Heart left ventricle (tissue), 16 donors: Measurements from ENCODE around the gene ARF4. TPM values are rescaled to one million over a fixed set of nuclear protein-coding genes. Genes with fewer than 3 reads are reported as not detected.

Source experiments
- ATAC-seq, 4 donors: fragments of 200-7000 bp; cut with Tn5 transposase; one replicate each; pipeline ENCODE4 v1.9.1; 2020 to 2022; ENCODE audit warnings: moderate library complexity in 4 of 4, mild to moderate bottlenecking in 3 of 4, moderate number of reproducible peaks in 1 of 4
- DNase-seq, 5 donors: peaks; one replicate each; pipeline ENCODE4 v3.0.0-alpha.2; 2020
- H3K27ac ChIP-seq, 12 donors: fragments of 200-600 bp; sonication (generic) in 4 of 12; one replicate each; pipeline versions ENCODE4 v1.5.0 to v1.8.0; 2016 to 2022; ENCODE audit warnings: mild to moderate bottlenecking in 2 of 12
- H3K27me3 ChIP-seq, 9 donors: fragments of 200-600 bp; sonication (generic) in 2 of 9; one replicate each; pipeline versions ENCODE4 v1.5.1 to v1.8.0; 2016 to 2022; ENCODE audit warnings: mild to moderate bottlenecking in 3 of 9
- H3K36me3 ChIP-seq, 9 donors: fragments of 200-600 bp; sonication (generic) in 2 of 9; one replicate each; pipeline versions ENCODE4 v1.5.0 to v1.8.0; 2018 to 2022; ENCODE audit warnings: mild to moderate bottlenecking in 2 of 9
- H3K4me1 ChIP-seq, 12 donors: fragments of 200-600 bp; sonication (generic) in 4 of 12; one replicate each; pipeline versions ENCODE4 v1.5.0 to v1.8.0; 2016 to 2022; ENCODE audit warnings: mild to moderate bottlenecking in 3 of 12
- H3K4me3 ChIP-seq, 12 donors: fragments of 200-600 bp; sonication (generic) in 4 of 12; one replicate each; pipeline versions ENCODE4 v1.5.0 to v1.8.0; 2017 to 2022; ENCODE audit warnings: mild to moderate bottlenecking in 9 of 12, moderate library complexity in 4 of 12
- H3K9me3 ChIP-seq, 12 donors: fragments of 200-600 bp; sonication (generic) in 4 of 12; one replicate each; pipeline versions ENCODE4 v1.5.0 to v1.8.0; 2016 to 2022; ENCODE audit warnings: mild to moderate bottlenecking in 1 of 12
- POLR2A ChIP-seq, 2 donors: fragments of 450-650 bp; IDR thresholded peaks; one replicate each; pipeline ENCODE4 v1.6.1; 2017; ENCODE audit warnings: antibody characterized with exemption in 2 of 2, mild to moderate bottlenecking in 2 of 2, moderate library complexity in 2 of 2
- WGBS, 4 donors: extraction: QIAGEN DNeasy Blood & Tissue Kit in 2 of 4; methylation state at CpG; one replicate each; pipeline versions ENCODE4 v1.1.5 to v1.1.7; 2013 to 2018; 5-methylcytosine and 5-hydroxymethylcytosine counted together
- intact Hi-C, 10 donors: fragments of 100-400 bp; cut with DNase I; formaldehyde crosslinking; loops; one replicate each; pipeline versions ENCODE4 v1.11.1 to v1.14.2; 2022
- polyA plus RNA-seq, 2 donors: library from polyadenylated mRNA; stranded (reverse); fragments of 200-250 nt; gene quantifications; one replicate each; pipeline ENCODE4 v1.2.3, GENCODE V29; 2013
- total RNA-seq, 9 donors: library from RNA; depleted of rRNA in 2 of 9; stranded (reverse); fragments of >200 nt in 2 of 9; fragmentation: NEBNext Ultra II Directional in 3 of 9; extraction: Animal tissue kit (Norgen Biotek cat#: 25700) in 3 of 9; gene quantifications; one replicate each; pipeline versions ENCODE4 v1.1.0 to v1.2.4, GENCODE V29; 2016 to 2023
- TF ChIP-seq, protein P1 (sequence below), 12 donors: fragments of 200-600 bp; sonication (generic) in 4 of 12; IDR thresholded peaks; one replicate each; pipeline versions ENCODE4 v1.5.0 to v1.8.0; 2018 to 2022; ENCODE audit warnings: antibody characterized with exemption in 12 of 12, mild to moderate bottlenecking in 5 of 12
- donor health status: ischemic (EF 13 %, LVEDD 7.1; RV severe dilation, severe dysfunction).
- donor health status: healthy with polysubstance abuse.
- donor health status: DM: no; HTN: yes; CAD: no.
- donor health status: DM: no; HTN: no; CAD: no.
- donor health status: ischemic (EF 25% LVEDD 6.9; RV normal size, moderate dysfunction).
- donor health status: ischemic (EF 25% LVEDD 5.7; RV mildly dilated, moderate dysfunction).
- donor health status: healthy.
- donor health status: DM: yes; HTN: yes; CAD: no.
- donor health status: ischemic (EF 35%, LVEDD 5.7; RV mildly dilated, moderate dysfunction).
- donor health status: nonischemic (EF 11% LVEDD 7.7; RV severe dilation, severe dysfunction).
- donor health status: DM: yes; HTN: yes; CAD: no.
- donor health status: PGD.
- donor health status: ischemic (EF 29% LVEDD 5.4; RV normal size, mild dysfunction).
- donor health status: nonischemic (EF 23%, LVEDD 6.1; RV moderate dilation, normal function).

ARF4 gene
- total and polyA plus RNA-seq, 11 donors: 37.9 to 159 (median 74.6) TPM

DNA sequence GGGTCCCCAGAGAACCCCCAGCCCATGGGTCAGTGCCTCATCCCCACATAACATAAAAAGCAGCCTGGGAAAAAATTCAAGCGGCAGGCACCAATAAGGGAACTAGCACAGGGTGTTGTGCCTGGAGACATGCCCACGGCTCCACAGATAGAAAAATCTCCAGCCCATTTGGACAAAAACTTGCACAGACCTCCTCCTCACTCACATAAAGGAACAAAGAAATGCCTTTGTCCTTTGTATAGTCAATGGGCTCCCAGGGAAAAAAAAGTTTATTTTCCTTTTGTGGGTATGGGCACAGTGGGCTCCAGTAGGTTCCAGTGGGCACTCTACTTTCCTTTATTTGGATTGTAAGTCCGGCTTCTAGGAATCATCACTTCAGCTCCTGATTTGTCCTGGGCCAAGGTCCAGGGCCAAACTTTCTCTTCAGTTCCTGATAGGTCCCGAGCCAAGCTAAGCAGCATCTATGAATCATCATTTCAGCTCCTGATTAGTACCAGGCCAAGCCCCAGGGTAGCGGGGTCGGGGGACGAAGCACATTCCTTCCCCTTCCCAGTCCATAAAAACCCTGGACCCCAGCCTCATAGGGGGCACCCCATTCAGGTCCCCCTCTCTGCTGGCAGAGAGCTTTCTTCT lies 51.4 kb downstream of the ARF4 start:
- no peaks in the 10 kb centered on the region for H3K9me3 ChIP-seq
- H3K27ac ChIP-seq: peak overlapping the region in 6 of 12 donors; percentile 17 to 75 (median 63)
- ATAC-seq (peak; percentile 54 to 91 (median 88)), DNase-seq (peak in 4 of 5 donors; percentile 33 to 52 (median 35))
- TF ChIP-seq, protein P1, sequence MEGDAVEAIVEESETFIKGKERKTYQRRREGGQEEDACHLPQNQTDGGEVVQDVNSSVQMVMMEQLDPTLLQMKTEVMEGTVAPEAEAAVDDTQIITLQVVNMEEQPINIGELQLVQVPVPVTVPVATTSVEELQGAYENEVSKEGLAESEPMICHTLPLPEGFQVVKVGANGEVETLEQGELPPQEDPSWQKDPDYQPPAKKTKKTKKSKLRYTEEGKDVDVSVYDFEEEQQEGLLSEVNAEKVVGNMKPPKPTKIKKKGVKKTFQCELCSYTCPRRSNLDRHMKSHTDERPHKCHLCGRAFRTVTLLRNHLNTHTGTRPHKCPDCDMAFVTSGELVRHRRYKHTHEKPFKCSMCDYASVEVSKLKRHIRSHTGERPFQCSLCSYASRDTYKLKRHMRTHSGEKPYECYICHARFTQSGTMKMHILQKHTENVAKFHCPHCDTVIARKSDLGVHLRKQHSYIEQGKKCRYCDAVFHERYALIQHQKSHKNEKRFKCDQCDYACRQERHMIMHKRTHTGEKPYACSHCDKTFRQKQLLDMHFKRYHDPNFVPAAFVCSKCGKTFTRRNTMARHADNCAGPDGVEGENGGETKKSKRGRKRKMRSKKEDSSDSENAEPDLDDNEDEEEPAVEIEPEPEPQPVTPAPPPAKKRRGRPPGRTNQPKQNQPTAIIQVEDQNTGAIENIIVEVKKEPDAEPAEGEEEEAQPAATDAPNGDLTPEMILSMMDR (IDR thresholded peaks at IDR 0.05): no peak
- no peak for TF ChIP-seq POLR2A (IDR thresholded peaks at IDR 0.05)
- H3K36me3 ChIP-seq: no peaks in the 10 kb centered on the region
- H3K4me3 ChIP-seq: no peak overlapping the region
- WGBS, 4 donors: 45 to 54% (median 47%) methylated on average over 7 of the region's 7 CpGs
- intact Hi-C loops: no loop called here
- peaks cover 0 to 21% (median 10%) of the 10 kb centered on the region in 12 donors for H3K4me1 ChIP-seq
- no peaks in the 10 kb centered on the region for H3K27me3 ChIP-seq

DNA sequence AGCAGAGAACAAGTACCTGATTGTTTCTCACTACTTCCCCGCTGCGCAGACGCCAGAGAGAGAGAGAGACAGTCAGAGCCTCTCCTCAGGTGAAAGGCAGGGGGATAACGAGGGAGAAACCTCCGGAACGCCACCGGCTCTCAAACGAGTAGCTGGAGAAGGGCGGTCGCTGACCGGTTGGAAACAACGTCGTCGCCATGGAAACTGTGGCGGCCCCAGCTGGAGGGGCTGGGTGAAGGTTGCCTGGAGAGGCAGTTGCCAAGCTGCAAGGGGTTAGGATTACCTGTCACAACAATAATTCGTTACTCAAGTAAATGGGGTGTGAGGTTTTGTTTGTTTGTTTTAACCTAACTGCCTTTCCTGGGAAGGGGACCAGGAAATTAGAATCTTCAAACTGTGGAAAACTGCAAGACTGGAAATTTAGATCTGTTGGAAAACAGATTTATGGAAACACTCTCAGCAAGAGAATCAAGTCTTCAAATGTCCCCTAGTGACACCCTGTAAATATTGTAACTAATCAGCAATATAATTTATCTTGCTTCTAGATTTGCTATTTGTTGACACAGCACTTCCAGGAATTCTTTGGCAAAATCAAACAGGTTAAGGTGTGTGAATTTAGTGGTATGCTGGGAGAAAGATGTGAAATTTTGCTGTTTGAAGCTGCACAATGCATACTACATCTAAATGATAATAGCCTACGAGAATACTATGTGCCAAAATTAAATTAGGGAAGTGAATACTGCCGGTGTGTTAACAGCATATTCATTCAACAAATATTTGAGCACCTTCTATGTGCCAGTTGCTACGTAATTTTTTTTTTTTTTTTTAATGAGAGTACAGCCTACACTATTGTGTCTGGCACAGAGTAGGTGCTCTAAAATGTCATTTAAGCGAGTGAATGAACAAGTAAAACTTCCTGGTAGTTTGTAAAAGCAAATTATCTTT lies 52.7 kb downstream of the ARF4 start, which contains the start of gene DNAH12:
DNAH12 (minus strand) TSS at position 164 of the 945 bp plus-strand sequence. CDS start 1,474 bp downstream, outside the sequence.
- H3K4me1 ChIP-seq: peaks cover 0 to 21% (median 10%) of the 10 kb centered on the region in 12 donors
- TF ChIP-seq, protein P1 (IDR thresholded peaks at IDR 0.05): no peak
- TF ChIP-seq POLR2A (IDR thresholded peaks at IDR 0.05): no peak
- ATAC-seq (peak in 2 of 4 donors; percentile 18 to 19), DNase-seq (no peak)
- WGBS, 4 donors: 10 to 11% (median 10%) methylated on average over 20 of the region's 20 CpGs
- H3K27ac ChIP-seq: peak within 1 kb of the TSS in 1 of 12 donors; percentile 75
- H3K36me3 ChIP-seq: no peaks in the 10 kb centered on the region
- intact Hi-C loops: no loop called here
- no peaks in the 10 kb centered on the region for H3K9me3 ChIP-seq
- peak within 1 kb of the TSS in 8 of 12 donors; percentile 18 to 51 (median 31) for H3K4me3 ChIP-seq
- H3K27me3 ChIP-seq: no peaks in the 10 kb centered on the region

DNA sequence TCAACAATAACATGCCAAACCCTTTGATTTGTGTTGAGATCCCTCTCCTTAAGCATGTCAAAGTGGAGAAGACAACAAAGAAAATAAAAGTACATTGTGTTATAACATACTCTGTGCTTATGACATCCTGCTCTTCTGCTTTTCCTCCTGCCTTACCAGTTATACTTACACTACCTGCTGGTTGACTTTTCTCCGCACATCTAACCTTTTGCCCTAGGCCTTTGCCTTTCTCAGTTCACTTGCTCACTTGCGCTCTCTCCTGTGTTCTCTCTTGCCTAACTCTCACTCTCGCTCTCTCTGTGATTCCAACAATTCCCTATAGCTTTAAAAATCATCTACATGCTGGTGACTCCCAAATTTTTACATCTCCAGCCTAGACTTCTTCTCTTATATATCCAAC lies 58.7 kb downstream of the ARF4 start:
- H3K27me3 ChIP-seq: no peaks in the 10 kb centered on the region
- intact Hi-C loops: no loop called here
- ATAC-seq: no peak
- no peak for DNase-seq
- WGBS, 4 donors: 91 to 95% (median 92%) methylated on average over 3 of the region's 3 CpGs
- no peaks in the 10 kb centered on the region for H3K36me3 ChIP-seq
- H3K9me3 ChIP-seq: no peaks in the 10 kb centered on the region
- no peaks in the 10 kb centered on the region for H3K4me1 ChIP-seq
- no peak overlapping the region for H3K4me3 ChIP-seq
- TF ChIP-seq, protein P1 (IDR thresholded peaks at IDR 0.05): no peak
- TF ChIP-seq POLR2A (IDR thresholded peaks at IDR 0.05): no peak
- no peak overlapping the region for H3K27ac ChIP-seq

DNA sequence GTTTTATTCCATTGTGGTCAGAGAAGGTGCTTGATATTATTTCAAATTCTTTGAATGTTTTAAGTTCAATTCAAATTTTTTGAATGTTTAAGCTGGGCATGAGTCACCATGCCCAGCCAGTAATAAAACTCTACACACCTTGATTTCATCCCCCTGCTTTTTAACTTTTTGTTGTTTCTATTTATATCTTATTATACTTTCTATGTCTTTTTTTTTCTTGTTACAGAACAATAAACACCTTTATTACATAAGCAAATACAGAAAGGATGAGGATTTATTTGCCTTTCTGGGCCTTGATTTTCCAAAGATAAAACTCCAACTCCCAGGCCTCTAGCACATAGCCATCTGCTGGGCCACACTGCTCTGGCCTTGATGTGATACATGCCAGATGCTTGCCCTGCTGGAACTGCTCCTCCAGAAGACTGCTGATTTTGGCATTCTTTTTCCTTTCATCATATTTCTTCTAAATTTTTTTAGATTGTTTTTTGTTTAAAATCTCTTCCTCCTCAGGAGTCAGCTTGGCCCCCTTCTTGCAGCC lies 67.0 kb downstream of the ARF4 start:
- H3K27me3 ChIP-seq: no peaks in the 10 kb centered on the region
- no peak overlapping the region for H3K27ac ChIP-seq
- TF ChIP-seq, protein P1 (IDR thresholded peaks at IDR 0.05): no peak
- TF ChIP-seq POLR2A (IDR thresholded peaks at IDR 0.05): no peak
- no peaks in the 10 kb centered on the region for H3K4me1 ChIP-seq
- H3K36me3 ChIP-seq: no peaks in the 10 kb centered on the region
- DNase-seq: no peak
- no peaks in the 10 kb centered on the region for H3K9me3 ChIP-seq
- no peak overlapping the region for H3K4me3 ChIP-seq
- intact Hi-C loops: no loop called here
- ATAC-seq: no peak
